Body of pancreas (tissue), 4 donors: Measurements from ENCODE around the gene MRPL41. TPM values are rescaled to one million over a fixed set of nuclear protein-coding genes. Genes with fewer than 3 reads are reported as not detected.

Experiments
- ATAC-seq: fragments of 150-250 bp; one replicate; pipeline ENCODE4 v1.9.1; 2016
- DNase-seq, 4 donors: peaks; one replicate each; pipeline ENCODE4 v3.0.0-alpha.2; 2019
- H3K27ac ChIP-seq, 4 donors: fragments of 200-600 bp; sonication (generic); 1 replicate in 3 of 4; 2 replicates in 1 of 4; pipeline versions ENCODE4 v1.5.1 to v1.6.1; 2016 to 2019; ENCODE audit warnings: mild to moderate bottlenecking in 1 of 4, mixed read lengths in 1 of 4, moderate library complexity in 1 of 4
- H3K27me3 ChIP-seq, 2 donors: fragments of 200-600 bp; sonication (generic); one replicate each; pipeline ENCODE4 v1.6.0; 2016; ENCODE audit warnings: mild to moderate bottlenecking in 1 of 2
- H3K36me3 ChIP-seq, 2 donors: fragments of 200-600 bp; sonication (generic); replicated peaks in 1 of 2; 2 replicates each; pipeline ENCODE4 v1.5.1; 2016; ENCODE audit warnings: low read depth in 2 of 2; ENCODE audit not compliant: insufficient read depth in 1 of 2
- H3K4me1 ChIP-seq: fragments of 200-600 bp; sonication (generic); one replicate; pipeline ENCODE4 v1.6.0; 2016
- H3K4me3 ChIP-seq, 2 donors: fragments of 200-600 bp; sonication (generic); 1 replicate in 1 of 2; 2 replicates in 1 of 2; pipeline ENCODE4 v1.5.1; 2016 to 2019
- H3K9me3 ChIP-seq, 3 donors: fragments of 200-600 bp; sonication (generic); 1 replicate in 2 of 3; 2 replicates in 1 of 3; pipeline ENCODE4 v1.5.1; 2016
- CTCF ChIP-seq, 7 experiments: fragments of 450-650 bp in 4 of 7; fragments of 200-600 bp in 3 of 7; sonication (generic) in 3 of 7; IDR thresholded peaks; one replicate each; pipeline ENCODE4 v1.5.1; 2016 to 2019; ENCODE audit warnings: antibody characterized with exemption in 7 of 7
- POLR2A ChIP-seq, 3 donors: fragments of 450-650 bp; IDR thresholded peaks; one replicate each; pipeline ENCODE4 v1.6.1; 2016; ENCODE audit warnings: antibody characterized with exemption in 3 of 3, mild to moderate bottlenecking in 2 of 3
- WGBS, 2 donors: methylation state at CpG; one replicate each; pipeline ENCODE4 v1.1.5; 2017; 5-methylcytosine and 5-hydroxymethylcytosine counted together
- intact Hi-C: fragments of 100-400 bp; cut with DNase I; formaldehyde crosslinking; loops from one replicate; pipeline ENCODE4 v1.15.1; 2023
- total RNA-seq, 2 donors: library from RNA; depleted of rRNA; stranded (reverse); fragments of >200 nt; gene quantifications; one replicate each; pipeline ENCODE4 v1.1.0, GENCODE V29; 2016

Gene MRPL41
- total RNA-seq, 2 donors from 2014 or later = 32.9 to 37.2 TPM

- H3K9me3 ChIP-seq = no peaks in the 10 kb centered on the region
- 91 to 93% methylated on average over 15 to 21 of the region's 22 CpGs for WGBS, 2 donors
- H3K36me3 ChIP-seq = peaks cover 0 to 2% of the 10 kb centered on the region in 2 donors
- intact Hi-C loops = no loop called here
- no peak for ATAC-seq
- TF ChIP-seq CTCF (IDR thresholded peaks at IDR 0.05) (no peak), POLR2A (IDR thresholded peaks at IDR 0.05) (no peak)
- peaks cover 22% of the 10 kb centered on the region for H3K4me1 ChIP-seq
- H3K27me3 ChIP-seq = no peaks in the 10 kb centered on the region
- H3K27ac ChIP-seq = no peak overlapping the region
- no peak for DNase-seq
- no peak overlapping the region for H3K4me3 ChIP-seq
Observed at GRCh38 chr9:137581361-137582285, 29.9 kb downstream of the MRPL41 start.

- Histone ChIP-seq H3K36me3 (peaks cover 0 to 6% of the 10 kb centered on the region in 2 donors), H3K27me3 (no peaks in the 10 kb centered on the region), H3K4me3 (no peak overlapping the region), H3K9me3 (no peaks in the 10 kb centered on the region), H3K4me1 (peaks cover 14% of the 10 kb centered on the region), H3K27ac (no peak overlapping the region)
- intact Hi-C loops = no loop called here
- no peak for TF ChIP-seq POLR2A (IDR thresholded peaks at IDR 0.05)
- TF ChIP-seq CTCF (IDR thresholded peaks at IDR 0.05) = peak in 6 of 7 experiments; percentile 18 to 48 (median 41)
- 66 to 69% methylated on average over 3 to 20 of the region's 20 CpGs for WGBS, 2 donors
- ATAC-seq (no peak), DNase-seq (peak; percentile 35 to 49 (median 42))
Observed at GRCh38 chr9:137582286-137582860, 30.7 kb downstream of the MRPL41 start.

GRCh38 chr9:137583347-137583746 is 31.7 kb downstream of the MRPL41 start:
- H3K27me3 ChIP-seq = no peaks in the 10 kb centered on the region
- H3K4me1 ChIP-seq = peaks cover 11% of the 10 kb centered on the region
- intact Hi-C loops = no loop called here
- ATAC-seq (no peak), DNase-seq (no peak)
- no peaks in the 10 kb centered on the region for H3K9me3 ChIP-seq
- H3K36me3 ChIP-seq = peaks cover 0 to 6% of the 10 kb centered on the region in 2 donors
- TF ChIP-seq CTCF (IDR thresholded peaks at IDR 0.05) (no peak), POLR2A (IDR thresholded peaks at IDR 0.05) (no peak)
- no peak overlapping the region for H3K27ac ChIP-seq
- no peak overlapping the region for H3K4me3 ChIP-seq
- WGBS, 2 donors = 80 to 82% methylated on average over 9 to 14 of the region's 14 CpGs

DNA sequence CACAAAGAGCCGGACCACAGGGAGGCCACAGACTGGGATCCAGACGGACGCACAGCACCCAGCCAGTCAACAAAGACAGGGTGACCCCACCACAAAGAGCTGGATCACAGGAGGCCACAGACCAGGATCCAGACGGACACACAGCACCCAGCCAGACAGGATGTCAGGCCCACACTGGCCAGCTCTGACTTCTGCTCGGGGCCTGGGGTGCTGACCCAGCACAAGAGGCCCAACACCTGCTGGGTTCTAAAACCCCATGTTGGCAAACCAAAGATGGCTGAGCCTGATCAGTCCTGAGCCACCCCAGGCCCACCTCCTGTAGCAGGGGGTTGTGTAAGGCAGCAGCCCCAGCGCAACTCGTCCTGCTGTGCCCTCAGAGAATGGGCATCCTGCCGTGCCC is 32.3 kb downstream of the MRPL41 start:
- ATAC-seq = no peak
- H3K36me3 ChIP-seq = peaks cover 0 to 6% of the 10 kb centered on the region in 2 donors
- TF ChIP-seq POLR2A (IDR thresholded peaks at IDR 0.05) = no peak

DNA sequence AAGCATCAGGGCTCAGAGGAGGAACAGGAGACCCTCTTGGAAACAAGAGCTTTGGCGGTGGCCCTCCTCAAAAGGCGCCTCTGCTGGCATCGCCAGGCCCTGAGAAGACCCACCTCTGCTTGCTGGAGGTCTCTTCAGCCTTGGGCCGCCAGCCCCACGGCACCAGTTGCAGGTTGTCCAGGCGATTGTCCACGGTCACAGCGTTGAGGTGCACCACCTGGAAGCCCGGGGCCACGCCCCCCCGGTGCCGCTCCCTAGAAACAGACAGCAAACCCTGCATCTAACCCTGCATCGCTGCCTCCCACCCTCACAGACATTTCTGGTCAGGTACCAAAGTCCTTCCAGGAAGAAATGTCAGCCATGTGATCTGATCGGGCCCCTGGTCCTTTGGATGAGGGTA is 35.2 kb downstream of the MRPL41 start:
- no peak overlapping the region for H3K4me3 ChIP-seq
- ATAC-seq = no peak
- no peak for DNase-seq
- no peaks in the 10 kb centered on the region for H3K27me3 ChIP-seq
- intact Hi-C loops = no loop called here
- no peaks in the 10 kb centered on the region for H3K9me3 ChIP-seq
- H3K4me1 ChIP-seq = peaks cover 28% of the 10 kb centered on the region
- whole genome bisulfite sequencing, 2 donors = 82 to 87% methylated on average over 3 to 14 of the region's 14 CpGs
- H3K27ac ChIP-seq = no peak overlapping the region
- H3K36me3 ChIP-seq = peaks cover 0 to 6% of the 10 kb centered on the region in 2 donors
- no peak for TF ChIP-seq CTCF (IDR thresholded peaks at IDR 0.05)
- TF ChIP-seq POLR2A (IDR thresholded peaks at IDR 0.05) = no peak

More for the DNA sequence above, 32.3 kb downstream of the MRPL41 start:
- intact Hi-C loops = no loop called here
- no peak for DNase-seq
- H3K4me1 ChIP-seq = peaks cover 16% of the 10 kb centered on the region
- no peaks in the 10 kb centered on the region for H3K27me3 ChIP-seq
- H3K9me3 ChIP-seq = no peaks in the 10 kb centered on the region
- H3K27ac ChIP-seq = no peak overlapping the region
- WGBS, 2 donors = 87 to 100% methylated on average over 3 to 8 of the region's 8 CpGs
- no peak overlapping the region for H3K4me3 ChIP-seq
